Activated CD8-positive, alpha-beta T cell treated with anti-CD3 and anti-CD28 coated beads for 36 hours (primary cell): ENCODE data around the gene SPOP. TPM values are rescaled to one million over a fixed set of nuclear protein-coding genes. Genes with fewer than 3 reads are reported as not detected.

Experiments
- ATAC-seq: fragments of 200-7000 bp; cut with Tn5 transposase; one replicate; pipeline ENCODE4 v1.10.0; 2021; ENCODE audit warnings: mild to moderate bottlenecking, moderate library complexity
- CTCF ChIA-PET: fragments of 350-600 bp; sonication (Branson Sonifier 250); formaldehyde crosslinking; loops from one replicate; lab custom pipeline; 2021; ENCODE audit warnings: antibody characterized with exemption; lab: Charles Lee
- POLR2A ChIA-PET: fragments of 350-600 bp; sonication (Branson Sonifier 250); formaldehyde crosslinking; loops from one replicate; lab custom pipeline; 2021; ENCODE audit warnings: antibody characterized with exemption; lab: Charles Lee
- DNase-seq: peaks from one replicate; pipeline ENCODE4 v3.0.0-alpha.2; 2020
- H3K27ac Mint-ChIP-seq: one replicate; pipeline ENCODE4 v1.8.0; 2021; ENCODE audit warnings: mild to moderate bottlenecking, mixed read lengths
- H3K27me3 Mint-ChIP-seq: one replicate; pipeline ENCODE4 v1.8.0; 2021; ENCODE audit warnings: mixed read lengths
- H3K36me3 Mint-ChIP-seq: one replicate; pipeline ENCODE4 v1.8.0; 2021; ENCODE audit warnings: low read depth, mixed read lengths
- H3K4me1 Mint-ChIP-seq: one replicate; pipeline ENCODE4 v1.8.0; 2021; ENCODE audit warnings: low read depth, mixed read lengths
- H3K4me3 Mint-ChIP-seq: one replicate; pipeline ENCODE4 v1.8.0; 2021; ENCODE audit warnings: mild to moderate bottlenecking, moderate library complexity, mixed read lengths
- H3K9me3 Mint-ChIP-seq: one replicate; pipeline ENCODE4 v1.8.0; 2021; ENCODE audit warnings: mixed read lengths
- intact Hi-C: fragments of 100-400 bp; cut with micrococcal nuclease; formaldehyde crosslinking; loops from one replicate; pipeline ENCODE4 v1.10.0; 2022
- total RNA-seq, 2 experiments: library from RNA; stranded (reverse); gene quantifications; one replicate each; pipeline ENCODE4 v1.2.3, GENCODE V29; 2021
- TF ChIP-seq, protein P1 (sequence below): fragments of 200-600 bp; IDR thresholded peaks from one replicate; pipeline ENCODE4 v1.8.0; 2022; ENCODE audit warnings: antibody characterized with exemption, mild to moderate bottlenecking

The SPOP gene
- total RNA-seq, 2 experiments from 2014 or later = 61.6 to 63.5 TPM

DNA sequence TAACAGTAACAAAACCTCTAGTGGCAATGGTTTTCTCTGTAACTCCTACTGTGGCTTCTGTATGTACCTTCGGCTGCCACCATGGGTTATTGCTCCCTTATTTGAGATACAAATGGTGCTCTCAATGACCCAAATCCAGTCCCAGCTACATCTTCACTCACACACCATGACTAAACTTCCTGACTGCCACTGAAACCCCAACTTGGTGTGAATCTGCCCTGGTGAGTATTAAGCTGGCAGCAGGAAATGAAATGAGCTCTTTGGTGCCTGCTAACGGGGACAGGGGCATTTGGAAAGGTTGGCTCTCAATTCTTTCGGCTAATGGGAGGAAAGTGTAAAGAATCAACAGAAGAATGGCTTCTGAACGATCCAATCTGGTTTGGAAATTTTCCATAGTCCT lies 37.3 kb upstream of the SPOP start:
- Mint-ChIP-seq H3K9me3 (no peaks in the 10 kb centered on the region), H3K27me3 (no peaks in the 10 kb centered on the region), H3K36me3 (peaks cover 60% of the 10 kb centered on the region), H3K4me1 (peaks cover 42% of the 10 kb centered on the region), H3K4me3 (peak overlapping the region; percentile 52), H3K27ac (peak overlapping the region; percentile 94)
- CTCF ChIA-PET = interaction anchor here (1.1 to 32.2 kb wide), 16 partner anchors 9 to 282 kb away, joined by 3 to 780 read pairs (median 4); partner anchors contain the start of gene NXPH3
- ATAC-seq (peak; percentile 68), DNase-seq (peak; percentile 65)
- TF ChIP-seq, protein P1, sequence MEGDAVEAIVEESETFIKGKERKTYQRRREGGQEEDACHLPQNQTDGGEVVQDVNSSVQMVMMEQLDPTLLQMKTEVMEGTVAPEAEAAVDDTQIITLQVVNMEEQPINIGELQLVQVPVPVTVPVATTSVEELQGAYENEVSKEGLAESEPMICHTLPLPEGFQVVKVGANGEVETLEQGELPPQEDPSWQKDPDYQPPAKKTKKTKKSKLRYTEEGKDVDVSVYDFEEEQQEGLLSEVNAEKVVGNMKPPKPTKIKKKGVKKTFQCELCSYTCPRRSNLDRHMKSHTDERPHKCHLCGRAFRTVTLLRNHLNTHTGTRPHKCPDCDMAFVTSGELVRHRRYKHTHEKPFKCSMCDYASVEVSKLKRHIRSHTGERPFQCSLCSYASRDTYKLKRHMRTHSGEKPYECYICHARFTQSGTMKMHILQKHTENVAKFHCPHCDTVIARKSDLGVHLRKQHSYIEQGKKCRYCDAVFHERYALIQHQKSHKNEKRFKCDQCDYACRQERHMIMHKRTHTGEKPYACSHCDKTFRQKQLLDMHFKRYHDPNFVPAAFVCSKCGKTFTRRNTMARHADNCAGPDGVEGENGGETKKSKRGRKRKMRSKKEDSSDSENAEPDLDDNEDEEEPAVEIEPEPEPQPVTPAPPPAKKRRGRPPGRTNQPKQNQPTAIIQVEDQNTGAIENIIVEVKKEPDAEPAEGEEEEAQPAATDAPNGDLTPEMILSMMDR = no peak
- intact Hi-C loops = loop anchor here (5.0 kb wide), 1 partner anchor 47 kb away; the partner anchor contains the start of gene FAM117A
- POLR2A ChIA-PET = interaction anchor here (1.0 to 3.2 kb wide), 12 partner anchors 10 to 336 kb away, joined by 3 to 23 read pairs (median 4); partner anchors contain the start of gene KAT7

DNA sequence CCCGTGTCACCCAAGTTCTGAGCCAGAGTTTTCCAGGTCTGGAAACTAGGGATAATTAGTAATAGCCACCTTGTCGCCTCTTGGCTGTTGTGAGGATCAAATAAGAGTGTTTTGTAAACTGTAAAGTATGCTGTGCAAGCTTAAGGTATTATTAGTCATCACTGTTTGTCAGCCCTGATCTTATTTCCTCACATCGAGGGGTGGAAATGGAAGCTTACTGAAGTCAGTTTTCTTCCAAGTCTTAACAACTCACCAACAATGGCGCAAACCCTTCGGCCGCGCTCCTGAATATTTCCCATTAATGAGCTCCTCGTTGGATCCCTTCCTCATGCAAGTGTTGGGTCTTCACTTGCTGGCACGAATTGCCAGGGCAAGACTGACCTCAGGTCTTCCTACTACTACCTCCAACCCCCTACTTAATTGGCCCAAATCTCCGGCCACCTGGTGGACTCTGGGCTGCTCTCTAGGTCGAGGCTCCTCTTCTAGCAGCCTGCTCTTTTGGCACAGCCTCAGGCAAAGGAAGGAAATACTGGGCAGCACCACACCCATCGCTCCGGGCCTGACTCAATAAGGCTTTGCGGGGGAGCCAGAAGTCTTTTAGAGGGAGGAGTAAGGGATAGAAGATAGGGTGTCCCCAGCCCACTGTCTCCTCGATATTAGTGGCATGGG lies 30.8 kb upstream of the SPOP start:
- peaks cover 23% of the 10 kb centered on the region for H3K36me3 Mint-ChIP-seq

DNA sequence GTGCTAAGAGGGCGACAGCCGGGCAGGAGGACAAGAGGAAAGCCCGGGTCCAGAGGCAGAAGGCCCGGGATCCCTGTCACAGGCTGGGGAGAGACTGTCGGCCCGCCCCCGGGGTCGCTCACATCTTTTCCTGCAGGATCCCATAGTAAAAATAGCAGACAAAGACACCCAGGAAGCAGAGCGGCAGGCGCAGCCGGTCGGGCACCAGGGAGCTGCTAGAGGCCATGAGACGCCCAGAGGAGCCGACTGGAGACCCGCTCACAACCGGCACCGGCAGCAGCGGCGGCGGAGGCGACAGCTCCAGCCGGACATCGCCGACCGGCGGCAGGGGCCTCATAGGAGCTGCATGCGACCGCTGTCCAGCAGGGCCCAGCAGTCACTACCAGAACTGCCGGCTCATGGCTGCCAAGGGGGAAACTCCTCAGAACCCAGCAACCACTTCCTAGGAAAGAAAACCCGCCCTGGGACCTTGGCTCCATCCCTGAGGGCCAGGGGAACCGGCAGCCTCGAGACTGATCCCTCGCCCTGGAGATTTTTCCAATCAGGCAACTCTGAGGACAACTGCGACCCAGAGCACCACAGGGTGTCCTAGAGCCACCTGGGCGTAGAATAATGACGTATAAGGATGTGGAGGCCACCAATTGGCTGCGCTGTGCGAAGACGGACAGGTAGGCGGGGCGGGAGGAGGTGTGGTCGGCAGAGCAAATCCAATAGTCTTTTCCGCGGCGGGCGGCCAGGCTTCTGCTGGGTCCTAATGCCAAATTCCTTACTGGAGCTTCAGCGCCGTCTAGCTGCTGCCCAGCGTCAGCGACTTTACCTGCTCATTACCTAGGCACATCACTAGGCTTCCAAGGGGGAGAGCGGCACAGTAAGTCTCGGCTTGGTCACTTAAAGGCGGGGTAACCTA lies 30.0 kb upstream of the SPOP start, which contains the start of gene SLC35B1:
TSS of gene SLC35B1 (minus strand) at position 357 of the 907 bp plus-strand sequence. CDS start at position 226, 131 bp downstream.
- peak within 1 kb of the TSS; percentile 99 for H3K27ac Mint-ChIP-seq
- H3K36me3 Mint-ChIP-seq = peaks cover 25% of the 10 kb centered on the region
- no peaks in the 10 kb centered on the region for H3K27me3 Mint-ChIP-seq
- no peaks in the 10 kb centered on the region for H3K9me3 Mint-ChIP-seq
- DNase-seq (peak; percentile 100), ATAC-seq (peak; percentile 98)
- intact Hi-C loops = loop anchor here (2.0 kb wide), 1 partner anchor 81 kb away; the partner anchor contains the start of gene KAT7
- H3K4me1 Mint-ChIP-seq = peaks cover 32% of the 10 kb centered on the region
- H3K4me3 Mint-ChIP-seq = peak within 1 kb of the TSS; percentile 92
- TF ChIP-seq, protein P1 = peak; percentile 77
- CTCF ChIA-PET = interaction anchor here (0.6 to 32.2 kb wide), 31 partner anchors 10 to 289 kb away, joined by 3 to 780 read pairs (median 5); partner anchors contain the start of genes FAM117A, KAT7 and NXPH3
- POLR2A ChIA-PET = interaction anchor here (0.6 to 3.2 kb wide), 20 partner anchors 9 to 229 kb away, joined by 3 to 23 read pairs (median 5); partner anchors contain the start of genes FAM117A and KAT7

More for the DNA sequence above, 30.8 kb upstream of the SPOP start:
- TF ChIP-seq, protein P1 = no peak
- intact Hi-C loops = loop anchor here (2.0 kb wide), 1 partner anchor 80 kb away; the partner anchor contains the start of gene KAT7
- DNase-seq (no peak), ATAC-seq (peak; percentile 7)
- Mint-ChIP-seq H3K9me3 (no peaks in the 10 kb centered on the region), H3K4me1 (peaks cover 33% of the 10 kb centered on the region), H3K4me3 (peak overlapping the region; percentile 92), H3K27me3 (no peaks in the 10 kb centered on the region), H3K27ac (peak overlapping the region; percentile 99)
- ChIA-PET POLR2A (interaction anchor here (0.6 to 3.2 kb wide), 19 partner anchors 9 to 153 kb away, joined by 3 to 23 read pairs (median 5); partner anchors contain the start of genes FAM117A and KAT7), CTCF (interaction anchor here (0.7 to 32.2 kb wide), 28 partner anchors 9 to 288 kb away, joined by 3 to 780 read pairs (median 5); partner anchors contain the start of genes FAM117A, KAT7 and NXPH3)

DNA sequence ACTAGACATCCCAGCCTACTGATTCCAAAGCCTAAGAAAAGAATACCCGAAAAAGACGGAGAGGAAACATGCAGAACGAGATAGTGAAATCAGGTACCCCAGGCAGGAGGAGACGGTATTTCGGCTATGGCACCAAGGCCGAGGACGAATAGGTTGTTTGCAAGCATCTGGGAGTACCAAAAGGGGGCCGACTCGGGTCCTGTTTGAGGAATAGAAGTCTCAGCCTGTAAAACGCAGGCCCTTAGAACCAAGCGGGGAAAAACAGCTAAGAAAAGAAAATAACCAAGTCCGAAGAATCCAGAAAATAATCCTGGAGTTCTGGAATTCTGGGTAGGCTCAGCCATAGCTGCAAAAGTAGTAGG lies 29.3 kb upstream of the SPOP start:
- POLR2A ChIA-PET = interaction anchor here (1.3 to 3.2 kb wide), 11 partner anchors 9 to 140 kb away, joined by 4 to 23 read pairs (median 8); partner anchors contain the start of genes FAM117A and KAT7
- Mint-ChIP-seq H3K27me3 (no peaks in the 10 kb centered on the region), H3K4me1 (peaks cover 32% of the 10 kb centered on the region), H3K27ac (peak overlapping the region; percentile 99), H3K9me3 (no peaks in the 10 kb centered on the region), H3K4me3 (peak overlapping the region; percentile 92), H3K36me3 (peaks cover 25% of the 10 kb centered on the region)
- DNase-seq (peak; percentile 48), ATAC-seq (no peak)
- CTCF ChIA-PET = interaction anchor here (0.7 to 32.2 kb wide), 19 partner anchors 9 to 290 kb away, joined by 3 to 780 read pairs (median 6); partner anchors contain the start of genes FAM117A, KAT7 and NXPH3
- intact Hi-C loops = no loop called here
- TF ChIP-seq, protein P1 = no peak
